HG03442 (cell line): ENCODE results near the gene GCH1.

Experiments
- ATAC-seq: cut with Tn5 transposase; IDR thresholded peaks from one replicate; pipeline ENCODE4 v1.9.1; 2021; ENCODE audit warnings: mild to moderate bottlenecking, moderate library complexity; ENCODE audit not compliant: unreplicated experiment

The GCH1 gene

GRCh38 chr14:54829486-54830224 is 73.0 kb downstream of the GCH1 start:
- ATAC-seq = no peak

DNA sequence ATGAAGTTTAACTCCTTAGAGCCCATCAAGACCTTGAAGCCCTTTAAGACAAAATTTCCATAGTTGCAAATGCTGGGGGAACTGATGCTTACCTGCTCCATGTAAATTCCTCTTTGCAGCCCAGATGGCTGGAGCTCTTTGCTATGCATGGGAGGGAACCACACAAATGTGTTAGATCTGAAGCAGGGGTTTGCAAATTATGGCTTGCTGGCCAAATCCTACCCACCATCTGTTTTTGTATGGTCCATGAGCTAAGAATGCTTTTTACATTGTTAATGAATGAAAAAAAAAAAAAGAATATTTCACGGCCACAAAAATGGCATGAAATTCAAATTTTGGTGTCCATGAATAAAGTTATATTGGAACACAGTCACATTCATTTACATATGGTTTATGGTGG is 74.6 kb downstream of the GCH1 start:
- ATAC-seq = no peak

DNA sequence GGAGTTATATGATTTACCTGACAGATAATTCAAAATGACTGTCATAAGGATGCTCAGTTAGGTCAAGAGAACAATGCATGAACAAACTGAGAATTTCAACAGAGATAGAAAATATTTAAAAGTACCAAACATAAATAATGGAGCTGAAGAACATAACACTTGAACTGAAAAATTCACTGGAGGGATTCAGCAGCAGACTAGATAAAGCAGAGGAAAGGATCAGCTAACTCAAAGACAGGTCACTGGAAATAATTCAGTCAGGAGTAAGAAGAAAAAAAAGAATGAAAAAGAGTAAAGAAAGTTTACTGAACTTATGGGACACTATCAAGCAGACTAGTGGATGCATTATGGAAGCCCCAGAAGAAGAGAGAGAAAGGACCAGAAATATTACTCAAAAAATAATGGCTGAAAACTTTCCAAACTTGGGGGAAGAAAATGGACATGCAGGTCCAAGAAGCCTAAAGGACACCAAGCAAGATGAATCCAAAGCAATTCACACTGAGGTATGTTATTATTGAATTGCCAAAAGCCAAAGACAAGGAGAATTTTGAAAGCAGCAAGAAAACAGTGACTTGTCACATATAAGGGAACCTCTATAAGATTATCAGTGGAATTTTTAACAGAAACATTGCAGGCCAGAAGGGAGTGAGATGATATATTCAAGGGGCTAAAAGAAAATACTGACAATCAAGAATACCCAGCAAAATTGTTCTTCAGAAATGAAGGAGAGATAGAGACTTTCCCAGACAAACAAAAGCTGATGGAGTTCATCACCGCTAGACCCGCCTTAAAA is 78.7 kb downstream of the GCH1 start:
- no peak for ATAC-seq

DNA sequence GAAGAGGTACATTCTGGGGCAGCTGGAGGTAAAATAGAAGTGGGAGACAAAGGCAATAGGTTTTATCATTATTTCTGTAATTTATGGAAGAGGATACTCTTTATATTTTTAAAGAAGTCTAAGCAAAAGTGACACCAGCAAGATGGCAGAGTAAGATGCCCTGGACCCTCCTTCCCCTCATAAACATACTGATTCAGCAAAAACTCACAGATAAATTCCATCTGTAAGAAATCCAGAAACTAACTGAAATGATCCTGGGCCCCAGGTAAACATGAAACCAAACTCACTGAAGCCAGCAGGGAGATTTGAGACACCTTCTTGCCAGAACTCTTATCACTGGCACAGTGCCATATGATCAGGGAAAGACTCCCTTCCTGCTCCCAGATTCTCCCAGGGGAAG is 79.9 kb downstream of the GCH1 start:
- ATAC-seq = no peak

- no peak for ATAC-seq
Observed at GRCh38 chr14:54818201-54819133, 84.2 kb downstream of the GCH1 start.

GRCh38 chr14:54817506-54817905 is 85.1 kb downstream of the GCH1 start:
- ATAC-seq = no peak

GRCh38 chr14:54816450-54816849 is 86.2 kb downstream of the GCH1 start:
- ATAC-seq = no peak

- ATAC-seq = no peak
Observed at GRCh38 chr14:54815515-54815914, 87.1 kb downstream of the GCH1 start.

- no peak for ATAC-seq
Observed at GRCh38 chr14:54815016-54815415, 87.6 kb downstream of the GCH1 start.

GRCh38 chr14:54814076-54814475 is 88.5 kb downstream of the GCH1 start:
- no peak for ATAC-seq

GRCh38 chr14:54813081-54813480 is 89.5 kb downstream of the GCH1 start:
- no peak for ATAC-seq

DNA sequence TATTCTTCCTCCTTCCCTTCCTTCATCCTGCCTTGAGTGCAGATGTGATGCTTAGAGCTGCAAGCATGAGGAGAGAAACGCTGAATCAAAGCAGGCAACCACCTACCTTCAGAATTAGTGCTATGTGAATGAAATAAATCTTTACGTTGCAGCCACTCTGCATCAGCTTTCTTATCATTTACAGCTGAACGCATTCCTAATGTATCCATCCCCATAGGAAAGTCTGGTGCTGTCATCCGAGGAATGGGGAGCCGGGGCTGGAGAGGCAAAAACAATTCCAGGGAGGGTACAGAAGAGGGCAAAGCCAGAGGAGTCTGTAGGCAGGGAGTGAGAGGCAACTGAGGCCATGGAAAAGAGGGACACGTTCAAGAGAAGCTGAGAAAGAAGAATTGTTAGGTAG is 90.0 kb downstream of the GCH1 start:
- no peak for ATAC-seq

GRCh38 chr14:54809767-54810166 is 92.9 kb downstream of the GCH1 start:
- ATAC-seq = peak; percentile 45

- no peak for ATAC-seq
Observed at GRCh38 chr14:54808326-54809161, 94.1 kb downstream of the GCH1 start.

DNA sequence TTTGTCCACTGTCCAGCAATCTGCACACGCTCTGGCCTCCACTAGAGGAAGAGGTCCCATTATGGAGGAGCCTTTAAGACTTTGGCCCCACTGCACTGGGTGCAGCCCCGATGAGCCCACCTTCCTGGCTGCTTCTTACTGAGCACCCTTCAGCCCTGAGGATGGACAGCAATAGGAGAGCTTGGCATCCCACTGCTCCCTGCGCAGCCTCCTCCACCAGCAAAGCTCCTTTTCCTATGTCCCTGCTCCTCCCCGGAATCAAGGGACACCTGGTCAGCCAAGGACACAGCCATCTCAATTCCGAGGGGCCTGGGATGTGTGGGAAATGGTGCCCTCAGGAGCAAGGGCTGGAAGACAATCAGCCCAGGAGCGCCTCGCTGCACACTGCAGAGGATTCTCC is 94.7 kb downstream of the GCH1 start:
- no peak for ATAC-seq

GRCh38 chr14:54807428-54807827 is 95.2 kb downstream of the GCH1 start:
- no peak for ATAC-seq

DNA sequence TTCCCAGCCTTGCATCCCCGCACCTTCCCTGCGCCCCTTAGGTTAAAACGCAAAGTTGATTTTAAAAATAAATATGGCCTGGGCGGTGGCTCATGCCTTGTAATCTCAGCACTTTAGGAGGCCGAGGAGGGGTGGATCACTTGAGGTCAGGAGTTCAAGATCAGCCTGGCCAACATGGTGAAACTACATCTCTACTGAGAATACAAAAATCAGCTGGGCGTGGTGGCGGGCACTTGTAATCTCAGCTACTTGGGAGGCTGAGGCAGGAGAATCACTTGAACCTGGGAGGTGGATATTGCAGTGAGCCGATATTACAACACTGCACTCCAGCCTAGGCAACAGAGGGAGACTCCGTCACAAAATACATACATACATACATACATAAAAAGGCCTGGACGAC is 96.0 kb downstream of the GCH1 start:
- ATAC-seq = no peak

DNA sequence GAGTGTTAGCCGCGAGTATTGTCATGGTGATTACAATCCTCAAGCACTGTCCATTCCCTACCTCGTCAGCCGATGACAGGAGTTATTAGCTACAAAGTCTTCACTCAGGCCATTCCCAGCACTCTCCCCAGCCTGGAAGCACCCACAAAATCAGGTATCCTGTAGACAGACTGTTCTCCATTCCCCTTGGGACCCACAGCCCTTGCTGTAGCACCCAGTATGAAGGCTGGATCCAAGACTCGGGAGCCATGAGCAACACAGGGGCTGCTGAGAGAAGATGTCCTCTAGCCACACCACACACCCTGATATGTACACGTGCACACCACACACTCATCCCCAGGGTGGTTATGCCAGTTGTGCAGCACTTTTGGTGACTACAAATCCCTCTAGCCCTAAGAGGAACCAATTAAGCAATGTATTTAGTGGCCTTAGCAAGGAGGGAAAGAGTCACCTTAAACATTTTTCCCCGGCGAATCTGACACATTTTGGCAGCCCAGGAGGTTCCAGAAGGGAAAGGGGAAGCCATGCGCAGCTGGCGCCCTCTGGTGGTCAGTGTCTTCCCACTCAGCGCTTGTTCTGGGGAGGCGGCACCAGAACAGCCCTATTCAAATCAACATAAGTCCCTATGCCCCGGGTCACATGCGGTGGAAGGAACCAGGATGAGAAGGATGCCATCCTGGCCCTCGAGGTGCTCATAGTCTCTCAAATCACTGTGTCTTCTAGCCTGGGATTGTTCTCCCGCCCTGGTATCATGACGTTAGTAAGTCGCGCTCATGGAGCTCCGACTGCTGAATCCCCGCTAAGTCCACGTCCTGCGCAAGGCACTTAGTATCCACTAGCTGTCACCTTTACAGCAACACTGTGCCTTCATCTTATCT is 96.9 kb downstream of the GCH1 start:
- peak; percentile 68 for ATAC-seq

DNA sequence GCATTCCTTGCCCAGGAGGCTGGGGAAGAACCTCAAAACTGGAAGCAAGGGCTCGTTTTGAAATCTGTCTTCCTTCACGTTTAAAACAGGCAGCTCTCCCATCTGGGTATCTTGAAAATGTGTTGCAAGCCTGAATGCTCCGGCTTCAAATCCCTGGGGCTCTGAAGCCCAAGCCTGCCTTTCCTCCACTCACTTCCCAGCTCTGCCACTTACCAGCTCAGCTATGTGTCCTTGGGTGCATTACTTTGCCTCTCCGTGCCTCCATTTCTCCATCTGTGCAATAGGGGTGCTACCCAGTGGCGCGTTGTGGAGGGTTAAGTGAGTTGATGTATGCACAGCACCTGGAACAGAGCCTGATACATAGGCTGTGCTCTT is 97.6 kb downstream of the GCH1 start:
- ATAC-seq = no peak
